ENCODE data around the gene PTTG1IP2.
A peak's percentile ranks its signal among the peaks of the same experiment; 100 is the strongest.
"Not testable (repeated sequence)": the region's sequence is repeated elsewhere in the genome, so short reads cannot be mapped to it uniquely, and the experiment has no call there.

PTTG1IP2 gene

DNA sequence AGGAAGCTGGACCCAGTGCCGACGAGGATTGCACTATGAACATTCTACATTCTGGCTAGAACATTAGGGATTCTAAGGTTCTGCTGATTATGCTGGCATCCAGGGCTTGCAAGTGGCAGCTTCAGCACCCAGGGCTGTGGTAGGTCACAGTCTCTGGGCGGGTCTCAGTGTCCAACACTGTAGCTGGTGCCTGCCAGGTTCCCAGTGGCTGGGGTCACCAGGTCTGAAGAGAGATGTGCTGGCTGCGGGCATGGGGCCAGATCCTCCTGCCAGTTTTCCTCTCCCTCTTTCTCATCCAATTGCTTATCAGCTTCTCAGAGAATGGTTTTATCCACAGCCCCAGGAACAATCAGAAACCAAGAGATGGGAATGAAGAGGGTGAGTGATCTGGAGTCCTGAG, at the start of gene PTTG1IP2:
TSS of gene PTTG1IP2 (plus strand) at position 86 of the 400 bp plus-strand sequence. CDS start at position 234, 148 bp downstream.
- FAIRE-seq, result no peak

DNA sequence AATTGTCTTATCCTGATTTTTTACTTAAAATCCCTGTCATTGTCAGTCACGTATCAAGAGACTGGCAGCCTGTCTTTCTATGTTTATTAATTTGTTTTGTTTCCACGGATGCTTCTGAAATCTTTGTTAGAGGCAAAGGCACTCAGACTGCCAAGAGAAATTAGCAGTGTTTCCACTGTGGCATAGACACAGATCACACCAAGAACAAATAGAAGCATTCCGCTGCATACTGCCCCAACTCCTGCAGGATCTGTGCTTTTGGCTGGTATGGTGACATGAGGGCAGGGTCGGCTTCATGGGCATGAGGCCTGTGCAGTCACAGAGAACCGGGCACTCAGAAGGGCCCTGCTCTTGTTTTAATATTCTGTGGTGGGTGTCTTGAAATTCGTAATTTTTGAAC, 47.8 kb upstream of the PTTG1IP2 start:
- no peak for FAIRE-seq

DNA sequence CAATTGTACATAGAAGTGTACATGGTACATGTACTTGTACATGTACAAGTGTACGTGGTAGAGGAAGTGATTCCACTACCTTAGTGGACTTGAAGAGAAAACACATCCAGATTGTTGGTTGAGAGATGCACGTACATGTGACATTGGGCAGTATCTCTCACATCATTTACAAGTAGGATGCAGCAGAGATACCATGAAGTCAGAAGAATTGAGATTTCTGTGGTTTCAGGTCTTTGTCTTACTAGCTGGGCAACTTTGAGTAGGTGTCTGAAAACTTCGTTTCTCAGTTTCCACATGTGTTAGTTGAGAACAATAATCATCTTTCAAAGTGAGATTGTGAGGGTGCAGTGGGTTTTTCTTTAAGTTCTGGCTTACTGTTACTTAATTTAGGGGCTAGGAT, 44.7 kb upstream of the PTTG1IP2 start:
- no peak for FAIRE-seq

DNA sequence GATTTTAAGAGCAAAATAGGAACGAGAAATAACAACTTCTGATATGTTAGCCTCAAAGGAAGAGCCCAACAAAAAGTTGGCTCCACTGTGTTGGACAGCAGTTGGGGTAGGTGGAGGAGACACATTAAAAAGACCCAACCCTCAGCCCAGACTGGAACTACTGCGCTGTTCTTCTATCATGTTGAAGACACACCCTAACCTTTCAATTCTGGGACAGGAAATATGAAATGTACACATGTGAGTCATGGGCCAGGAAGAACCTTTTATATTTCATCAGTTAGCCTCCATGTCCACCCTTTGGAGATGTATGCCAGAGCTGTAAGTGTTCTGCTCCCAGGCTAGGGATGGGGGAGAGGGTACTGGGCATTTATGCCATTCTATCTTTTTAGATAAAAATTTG, 44.1 kb upstream of the PTTG1IP2 start:
- FAIRE-seq, result no peak

DNA sequence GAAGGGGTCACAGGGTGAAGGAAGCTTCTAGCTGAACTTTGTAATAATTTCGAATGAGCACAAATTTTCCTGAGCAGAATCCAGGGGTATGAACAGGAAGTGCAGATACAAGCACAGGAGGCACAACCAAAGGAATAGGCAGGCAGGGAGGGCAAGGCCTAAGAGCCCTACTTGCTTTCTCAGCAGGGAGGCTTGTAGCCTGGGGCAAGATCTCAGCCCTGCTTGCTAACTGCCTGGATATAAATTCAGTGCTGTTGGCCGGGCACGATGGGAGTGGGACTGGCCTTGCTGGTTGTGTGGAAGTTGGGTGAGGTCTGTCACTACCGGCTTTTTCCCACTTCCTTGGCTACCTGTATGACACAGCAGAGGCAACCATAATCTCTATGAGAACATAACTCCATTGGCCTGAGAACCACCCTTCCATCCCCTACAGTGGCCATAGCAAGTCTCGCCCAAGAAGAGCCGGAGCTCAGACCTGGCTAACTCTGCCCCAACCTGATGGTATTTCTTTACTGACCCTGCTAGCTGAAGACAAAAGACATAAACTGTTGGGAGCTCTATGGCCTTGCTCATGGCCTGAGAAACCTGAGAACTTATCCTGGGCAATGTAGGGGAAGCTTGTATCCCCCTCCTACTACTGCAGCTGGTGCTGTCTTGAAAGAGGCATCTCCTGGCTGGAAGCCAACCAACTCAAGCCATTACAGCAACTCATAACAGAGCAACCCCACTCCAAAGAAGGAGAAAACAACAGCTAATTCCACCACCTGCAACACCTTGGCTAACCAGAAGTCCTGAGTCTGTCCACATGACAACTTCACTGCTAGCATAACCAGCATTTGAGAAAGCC, 38.6 kb upstream of the PTTG1IP2 start:
- FAIRE-seq, result no peak

DNA sequence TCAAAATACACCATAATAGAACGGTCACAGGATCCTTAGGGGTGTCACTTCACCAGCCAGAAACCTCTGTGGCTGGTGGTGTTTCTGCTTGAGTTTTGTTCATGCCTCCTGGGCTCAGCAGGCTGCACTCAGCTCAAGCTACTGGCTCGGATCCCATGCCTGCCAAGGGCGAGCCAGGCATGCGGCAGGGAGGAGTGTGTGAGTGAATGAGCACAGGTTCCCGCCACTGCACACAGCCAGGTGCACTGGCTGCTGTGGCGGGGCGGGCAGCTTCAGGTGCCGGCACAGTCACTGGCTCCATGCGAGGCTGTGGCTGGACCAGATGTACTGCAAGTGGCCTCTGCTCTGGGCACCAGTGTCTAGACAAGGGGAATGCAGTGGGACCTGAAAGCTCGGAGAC, 36.7 kb upstream of the PTTG1IP2 start:
- no peak for FAIRE-seq

DNA sequence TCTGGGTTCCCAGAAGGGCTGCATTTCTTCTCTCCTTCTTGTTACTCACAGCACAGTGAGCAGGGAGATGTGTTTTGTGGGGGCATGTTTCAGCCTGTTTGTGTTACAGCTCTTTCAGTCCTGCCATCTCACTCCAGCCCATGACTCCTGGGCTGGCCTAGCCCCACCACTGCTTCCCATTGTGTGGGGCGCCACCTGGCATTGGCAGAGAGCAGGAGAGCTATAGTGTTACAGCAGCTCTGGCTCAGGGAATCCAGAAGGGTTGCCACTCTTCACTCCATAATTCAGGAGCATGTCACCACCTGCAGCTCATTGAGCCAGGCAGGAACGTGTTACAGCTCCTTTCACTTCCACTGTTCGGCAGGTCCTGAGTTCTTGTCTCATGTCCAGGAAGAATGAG, 36.2 kb upstream of the PTTG1IP2 start:
- no peak for FAIRE-seq

DNA sequence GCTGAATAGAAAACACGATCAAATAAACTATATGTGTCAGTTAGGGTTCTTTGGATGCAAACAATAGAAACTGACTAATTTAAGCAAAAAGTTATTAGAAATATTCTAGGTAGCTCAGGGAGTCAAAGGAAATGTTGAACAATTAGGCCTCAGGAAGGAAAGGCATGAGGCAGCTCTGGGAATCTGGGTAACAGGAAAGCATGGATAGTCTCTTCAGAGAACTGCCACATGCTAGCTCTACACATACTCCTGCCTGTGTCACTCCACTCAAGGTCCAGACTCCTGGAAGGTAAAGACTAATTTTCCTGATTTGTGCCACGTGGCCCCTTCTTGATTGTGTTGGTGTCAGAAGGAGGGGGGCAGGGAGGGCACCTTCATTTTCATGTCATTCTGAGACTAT, 23.8 kb upstream of the PTTG1IP2 start:
- no peak for FAIRE-seq

DNA sequence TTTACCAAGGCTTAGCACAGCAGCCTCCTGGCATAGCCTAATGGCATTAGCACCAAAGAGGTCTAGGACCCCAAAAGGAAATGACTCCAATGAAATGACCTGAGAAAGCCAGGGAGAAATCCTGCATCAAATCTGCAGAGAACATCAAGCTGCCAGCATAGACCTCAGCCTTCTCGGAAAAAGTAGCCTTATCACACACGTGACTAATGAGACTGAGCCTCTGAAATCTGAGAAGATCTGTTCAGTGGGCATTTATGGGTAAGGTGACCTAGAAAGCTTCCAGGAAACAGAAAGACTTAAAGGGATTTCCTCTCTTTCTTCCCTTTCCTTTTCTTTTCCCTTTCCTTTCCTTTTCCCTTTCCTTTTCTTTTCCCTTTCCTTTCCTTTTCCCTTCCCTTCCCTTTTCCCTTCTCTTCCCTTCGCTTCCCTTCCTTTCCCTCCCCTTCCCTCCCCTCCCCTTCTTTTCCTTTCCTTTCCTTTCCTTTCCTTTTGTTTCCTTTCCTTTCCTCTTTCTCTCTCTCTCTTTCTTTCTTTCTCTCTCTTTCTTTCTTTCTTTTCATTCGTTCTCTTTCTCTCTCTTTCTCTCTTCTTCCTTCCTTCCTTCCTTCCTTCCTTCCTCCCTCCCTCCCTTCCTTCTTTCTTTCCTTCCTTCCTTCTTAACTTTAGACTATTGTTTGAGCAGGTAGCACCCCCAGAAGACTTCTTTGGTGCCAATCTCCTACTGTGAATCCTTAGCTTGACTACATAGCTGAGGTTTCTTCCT, 23.1 kb upstream of the PTTG1IP2 start:
- FAIRE-seq, result no peak

DNA sequence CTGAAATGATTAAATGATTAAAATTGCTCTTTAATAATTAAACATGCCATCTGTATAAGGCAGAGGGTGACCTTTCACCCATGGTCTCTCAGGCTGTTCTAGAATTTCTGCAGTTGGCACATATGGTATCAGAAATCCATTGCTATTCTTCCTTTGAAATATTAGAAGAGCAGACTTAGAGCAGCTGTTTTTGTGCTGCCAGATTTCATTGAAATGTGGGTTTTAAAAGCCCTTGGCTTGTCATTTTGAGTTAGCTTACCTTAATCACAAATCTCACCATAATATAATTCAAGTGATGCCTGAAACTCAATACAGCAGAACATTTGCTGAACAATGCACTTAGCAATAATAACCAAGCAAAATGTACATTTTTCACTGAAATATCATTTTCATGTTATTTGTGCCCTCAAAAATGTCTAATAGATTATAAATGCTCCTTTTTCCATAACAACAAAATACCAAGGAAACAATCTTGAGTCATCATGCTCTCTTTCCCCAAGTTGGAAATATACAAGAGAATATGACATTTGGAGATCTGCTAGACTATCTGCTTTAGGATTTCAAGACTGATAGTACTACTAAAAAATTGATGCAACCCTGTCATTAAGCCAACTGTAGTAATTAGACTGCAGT, 16.1 kb upstream of the PTTG1IP2 start:
- FAIRE-seq, result no peak

DNA sequence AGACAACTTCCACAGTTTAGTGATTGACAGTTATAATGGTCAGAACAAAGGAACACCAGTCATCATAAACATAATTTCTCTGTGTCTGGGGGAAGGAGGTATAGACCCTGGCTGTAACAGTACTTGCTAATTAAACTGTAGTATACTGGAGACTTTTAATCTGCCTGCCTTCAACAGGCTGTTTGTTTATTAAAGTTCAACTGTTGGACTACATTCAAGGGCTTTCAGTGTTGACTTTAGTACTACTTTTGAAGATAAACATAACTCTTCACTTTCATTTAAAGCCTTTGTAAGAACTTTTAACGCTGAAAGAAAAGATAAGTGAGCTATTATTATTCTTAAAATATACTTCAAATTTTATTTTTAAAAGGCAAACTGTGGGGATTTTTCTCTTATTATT, 15.5 kb upstream of the PTTG1IP2 start:
- FAIRE-seq, result no peak

DNA sequence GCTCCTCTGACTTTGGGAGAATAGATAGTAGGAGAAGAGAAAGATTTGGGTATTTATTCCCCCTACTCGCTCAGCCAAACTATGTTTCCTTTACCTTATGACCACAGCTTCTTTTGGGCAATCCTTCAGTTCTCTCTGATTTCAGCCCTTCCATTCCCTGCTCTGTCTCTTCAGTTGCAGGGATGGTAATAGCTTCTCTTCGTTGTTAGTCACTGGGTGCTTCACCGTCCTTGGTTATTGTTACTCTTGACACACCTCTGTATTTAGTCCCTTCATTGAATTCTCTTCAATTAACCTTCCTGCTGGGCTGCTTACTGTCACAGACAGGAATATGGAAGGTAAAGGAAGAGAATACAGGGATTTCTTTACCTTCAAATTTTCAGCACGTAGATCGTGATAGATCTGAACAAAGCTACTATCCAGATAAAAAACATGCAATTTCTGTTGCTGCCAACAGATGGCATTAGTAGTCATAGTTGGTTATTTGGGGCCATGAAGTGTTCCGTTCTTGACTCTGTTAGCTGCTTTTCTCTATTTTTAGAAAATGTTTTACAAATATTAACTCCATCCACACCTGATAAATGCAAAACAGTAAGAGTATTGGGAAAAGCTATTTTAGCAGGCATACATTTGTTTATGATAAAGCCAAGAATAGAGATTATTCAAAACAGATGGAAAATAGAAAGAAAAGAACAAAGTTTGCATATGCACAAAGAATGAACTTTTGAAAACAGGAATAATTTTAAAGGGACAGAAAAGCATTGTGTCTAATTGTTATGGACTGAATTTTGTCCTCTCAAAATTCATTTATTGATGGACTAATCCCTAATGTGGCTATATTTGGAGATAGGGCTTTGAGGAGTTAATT, 14.0 kb upstream of the PTTG1IP2 start:
- peak; percentile 100 for FAIRE-seq

DNA sequence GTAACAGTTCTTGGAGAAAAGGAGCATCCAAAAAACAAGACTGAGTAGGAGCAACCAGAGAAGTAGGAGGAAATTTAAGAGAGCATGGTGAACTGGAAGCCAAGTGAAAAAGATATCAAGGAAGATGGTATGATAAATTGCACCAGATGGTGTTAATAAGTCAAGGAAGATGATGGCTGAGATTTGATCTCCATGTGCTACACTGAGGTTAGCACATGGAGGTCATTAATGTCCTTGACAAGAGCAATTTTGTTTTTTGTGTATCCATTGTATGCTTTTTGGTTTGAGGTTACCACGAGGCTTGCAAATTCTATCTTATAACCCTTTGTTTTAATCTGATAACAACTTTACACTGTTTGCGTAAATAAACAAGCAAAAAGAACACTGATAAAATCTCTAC, 11.3 kb upstream of the PTTG1IP2 start:
- no peak for FAIRE-seq

DNA sequence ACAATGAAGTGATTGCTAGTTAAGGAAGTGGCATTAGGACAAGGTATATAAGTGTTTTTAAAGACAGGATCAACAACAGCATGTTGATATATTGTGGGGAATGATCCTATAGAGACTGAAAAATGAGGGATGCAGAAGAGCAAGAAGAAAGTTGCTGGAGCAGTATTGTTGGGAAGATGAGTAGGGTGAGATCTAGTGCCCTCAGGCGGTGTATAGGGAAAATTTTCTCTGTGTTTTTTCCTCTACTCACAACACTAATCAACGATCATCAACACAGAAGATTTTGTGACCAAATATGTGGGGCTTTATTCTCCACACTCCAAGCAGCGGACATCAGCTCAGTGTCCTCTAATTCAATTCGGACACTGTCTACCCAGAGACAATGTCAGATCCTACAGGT, 9.6 kb upstream of the PTTG1IP2 start:
- no peak for FAIRE-seq

DNA sequence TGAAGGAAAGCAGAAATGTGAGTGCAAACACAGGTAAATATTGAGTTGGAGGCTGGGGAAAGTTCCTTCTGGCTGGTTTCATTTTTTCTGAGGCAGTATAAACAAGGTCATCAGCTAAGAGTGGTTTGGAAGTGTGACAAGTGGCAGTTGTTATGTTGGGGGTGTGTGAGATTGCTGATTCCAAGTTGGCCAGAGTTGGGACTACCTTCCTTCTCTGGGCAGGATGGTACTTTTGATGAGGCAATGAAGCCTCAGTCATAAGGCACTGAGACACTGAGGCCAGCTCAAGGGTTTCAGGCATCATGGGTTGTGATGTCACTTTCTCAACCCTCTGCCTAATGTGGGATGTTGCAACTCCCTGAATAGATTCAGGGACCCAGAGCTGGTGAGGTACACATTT, 8.2 kb upstream of the PTTG1IP2 start:
- FAIRE-seq, result no peak

DNA sequence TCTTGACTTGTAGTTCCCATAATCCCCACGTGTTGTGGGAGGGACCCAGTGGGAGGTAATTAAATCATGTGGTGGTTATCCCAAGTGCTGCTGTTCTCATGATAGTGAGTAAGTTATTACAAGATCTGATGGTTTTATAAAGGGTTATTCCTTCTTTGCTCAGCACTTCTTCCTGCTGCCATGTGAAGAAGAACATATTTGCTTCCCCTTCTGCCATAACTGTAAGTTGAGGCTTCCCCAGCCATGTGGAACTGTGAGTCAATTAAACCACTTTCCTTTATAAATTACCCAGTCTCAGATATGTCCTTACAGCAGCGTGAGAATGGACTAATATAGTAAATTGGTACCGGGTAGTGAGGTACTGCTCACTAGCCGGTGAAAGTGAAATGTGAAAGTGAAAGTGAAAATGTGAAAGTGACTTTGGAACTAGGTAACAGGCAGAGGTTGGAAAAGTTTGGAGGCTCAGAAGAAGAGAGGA, 6.2 kb upstream of the PTTG1IP2 start:
- FAIRE-seq, result not testable (repeated sequence)

DNA sequence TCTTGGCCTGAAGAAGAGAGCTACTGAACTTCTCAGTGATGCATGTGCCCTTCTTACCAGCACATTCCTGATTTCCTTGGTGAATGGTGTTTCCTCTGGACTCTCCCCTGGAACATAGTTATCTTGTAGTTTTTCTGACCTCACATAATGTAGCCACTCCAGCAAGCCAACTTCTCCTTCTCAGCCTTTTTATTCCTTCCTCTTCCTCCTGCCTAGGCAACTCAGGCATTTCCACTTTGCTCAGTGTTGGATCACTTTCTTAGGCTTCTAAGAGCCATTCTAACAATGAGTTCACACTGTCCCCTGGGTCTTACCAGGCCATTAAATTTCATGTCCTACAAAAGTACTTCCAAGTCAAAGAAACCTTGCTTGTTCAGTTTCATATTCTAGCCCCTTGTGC, 3.6 kb upstream of the PTTG1IP2 start:
- no peak for FAIRE-seq

DNA sequence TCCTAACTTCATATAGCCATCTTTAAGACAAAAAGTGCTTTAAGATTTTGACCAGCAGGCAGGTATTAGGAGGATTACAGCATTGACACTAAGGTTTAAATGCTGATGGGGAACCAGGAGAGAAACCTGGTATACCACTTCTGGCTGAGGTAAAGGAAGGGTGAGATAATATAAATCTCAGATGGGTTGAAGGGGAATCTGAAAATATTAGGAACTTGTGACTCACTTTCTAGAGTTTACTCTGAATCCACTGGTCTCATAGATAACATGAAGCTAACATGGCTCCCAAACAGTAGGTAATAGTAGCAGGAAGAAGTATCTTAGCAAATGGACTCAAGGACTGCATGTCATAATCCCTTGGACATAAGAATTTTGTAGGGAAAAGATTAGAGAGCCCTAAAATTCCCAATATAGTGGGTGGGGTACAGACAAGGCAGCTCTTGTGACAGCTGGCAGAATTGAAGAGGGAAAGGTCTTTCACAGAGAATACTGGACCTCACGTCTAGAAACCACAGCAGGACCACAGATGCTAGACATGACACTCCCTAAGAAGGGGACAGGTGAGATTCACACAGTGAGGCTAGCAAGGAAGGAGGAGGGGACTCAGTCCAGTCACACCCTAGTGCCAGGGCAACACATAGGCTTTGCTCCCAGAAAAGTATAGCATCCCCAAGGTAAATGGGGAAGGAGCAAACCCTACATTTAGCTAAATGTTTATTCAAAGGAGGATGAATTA, 3.5 kb downstream of the PTTG1IP2 start:
- no peak for FAIRE-seq

DNA sequence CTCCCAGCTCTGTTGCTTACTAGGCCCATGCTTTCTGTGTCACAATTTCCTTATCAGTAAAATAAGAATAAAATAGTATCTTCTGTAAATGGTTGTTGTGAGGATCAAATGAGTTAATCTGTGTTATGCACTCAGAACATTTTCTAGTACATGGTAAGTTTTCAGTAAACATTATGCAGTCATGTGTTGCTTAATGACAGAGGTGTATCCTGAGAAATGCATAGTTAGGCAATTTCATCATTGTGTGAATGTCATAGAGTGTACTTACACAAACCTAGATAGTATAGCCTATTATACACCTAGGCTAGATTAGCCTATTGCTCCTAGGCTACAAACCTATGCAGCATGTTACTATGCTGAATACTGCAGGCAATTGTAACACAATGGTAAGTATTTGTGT, 4.4 kb downstream of the PTTG1IP2 start:
- no peak for FAIRE-seq

DNA sequence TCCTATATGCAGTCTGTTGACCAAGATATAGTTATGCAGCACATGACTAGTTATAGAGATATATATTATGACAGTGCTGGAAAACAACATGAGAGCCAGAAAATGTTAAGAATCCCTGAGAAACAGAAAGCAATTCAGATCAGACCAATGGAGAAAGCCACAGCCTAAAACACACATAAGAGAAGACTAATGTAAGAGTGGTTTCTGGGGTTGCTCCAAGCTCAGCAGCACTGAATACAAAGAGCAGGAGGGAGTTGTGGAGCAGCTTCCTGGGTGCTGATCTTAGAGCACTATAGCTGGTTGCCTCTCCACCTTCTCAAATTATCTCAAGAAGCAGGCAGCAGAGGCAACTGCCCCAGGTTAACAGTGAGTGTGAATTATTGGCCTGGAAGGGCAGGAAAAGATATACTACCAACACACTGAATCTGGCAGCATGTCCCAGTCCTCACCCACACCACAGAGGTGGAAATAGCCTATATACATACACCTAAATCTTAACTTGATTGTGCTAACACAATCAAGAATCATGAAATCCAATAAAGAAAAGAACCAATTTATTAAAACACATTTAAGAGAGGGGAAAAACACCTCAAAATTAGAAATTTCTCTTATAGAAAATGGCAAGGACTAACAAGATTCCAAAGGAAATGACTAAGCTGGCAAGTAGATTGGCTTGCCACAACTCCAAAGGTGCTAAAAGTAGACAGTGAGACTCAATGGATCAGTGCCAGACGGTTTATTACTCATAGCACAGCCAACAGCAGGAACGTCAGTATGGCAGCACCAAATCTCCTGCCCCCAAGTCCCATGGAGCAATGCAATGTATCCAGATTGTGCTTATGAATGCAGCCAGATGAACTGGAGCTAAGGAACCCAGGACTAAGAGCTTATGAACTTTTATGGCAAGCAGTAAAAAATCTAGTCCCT, 5.1 kb downstream of the PTTG1IP2 start:
- FAIRE-seq, result no peak

DNA sequence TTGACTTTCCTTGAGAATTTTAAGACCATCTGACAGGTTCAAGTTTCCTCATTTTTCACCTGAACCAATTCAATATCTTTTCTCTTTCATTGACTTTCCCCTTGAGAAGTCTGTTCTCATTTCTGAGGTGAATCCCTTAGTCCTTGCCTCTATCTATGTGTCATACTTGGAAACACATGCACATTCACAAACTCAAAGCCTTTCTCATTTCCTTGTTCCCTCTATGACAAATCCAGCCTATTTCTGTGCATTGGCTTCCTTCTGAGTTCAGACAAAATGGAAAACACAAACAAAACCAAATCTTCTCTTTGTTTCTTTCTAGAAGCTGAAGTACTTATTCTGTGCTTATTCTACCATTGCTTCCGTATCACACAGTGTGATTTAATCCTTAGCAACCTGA, 13.8 kb downstream of the PTTG1IP2 start:
- FAIRE-seq, result no peak
